DMS 273 (cell line): ENCODE data around the gene MCTP2.
A peak's percentile ranks its signal among the peaks of the same experiment; 100 is the strongest.

Source experiments
- DNase-seq: peaks from one replicate; lab custom pipeline; 2025; ENCODE audit not compliant: unreplicated experiment; lab: John Stamatoyannopoulos, UW

MCTP2 gene

DNA sequence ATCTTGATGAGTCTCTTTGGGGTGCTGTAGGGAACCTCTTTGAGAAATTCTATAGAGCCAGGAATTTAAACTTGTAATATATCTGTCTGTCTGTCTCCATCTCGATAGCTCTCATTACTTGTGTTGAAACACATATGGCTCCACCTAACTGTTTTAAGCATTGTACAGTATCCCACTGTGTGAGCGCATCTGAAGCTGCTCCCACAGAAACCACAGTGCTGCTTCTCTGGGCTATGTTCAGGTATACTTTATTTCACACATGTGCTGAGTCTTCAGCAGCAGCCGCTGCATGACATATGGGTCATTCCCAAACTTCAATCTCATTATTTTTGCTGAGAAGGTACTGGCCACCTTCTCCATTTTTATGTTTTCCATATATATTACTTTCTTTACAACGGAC lies 63.9 kb downstream of the MCTP2 start:
- DNase-seq = no peak

GRCh38 chr15:94296717-94297116 lies 65.4 kb downstream of the MCTP2 start:
- no peak for DNase-seq

DNA sequence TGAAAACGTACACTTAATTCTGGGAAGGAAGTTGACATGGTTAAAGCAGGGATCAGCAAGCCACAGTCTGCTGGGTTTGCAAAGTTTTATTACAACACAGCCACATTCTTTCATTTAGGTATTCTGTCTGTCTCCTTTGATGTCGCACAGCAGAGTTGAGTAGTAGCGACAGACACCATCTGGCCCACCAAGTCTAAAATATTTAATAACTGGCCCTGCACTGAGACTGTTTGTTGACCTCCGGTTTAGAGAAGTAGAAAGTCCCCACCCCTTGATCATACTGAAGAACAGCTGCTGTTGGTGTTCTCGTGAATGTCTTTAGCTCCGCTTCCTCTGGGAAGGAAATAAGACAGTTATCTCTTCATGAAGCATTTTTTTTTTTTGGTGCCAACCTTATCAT lies 66.2 kb downstream of the MCTP2 start:
- no peak for DNase-seq

GRCh38 chr15:94298364-94298763 lies 67.0 kb downstream of the MCTP2 start:
- DNase-seq = no peak

DNA sequence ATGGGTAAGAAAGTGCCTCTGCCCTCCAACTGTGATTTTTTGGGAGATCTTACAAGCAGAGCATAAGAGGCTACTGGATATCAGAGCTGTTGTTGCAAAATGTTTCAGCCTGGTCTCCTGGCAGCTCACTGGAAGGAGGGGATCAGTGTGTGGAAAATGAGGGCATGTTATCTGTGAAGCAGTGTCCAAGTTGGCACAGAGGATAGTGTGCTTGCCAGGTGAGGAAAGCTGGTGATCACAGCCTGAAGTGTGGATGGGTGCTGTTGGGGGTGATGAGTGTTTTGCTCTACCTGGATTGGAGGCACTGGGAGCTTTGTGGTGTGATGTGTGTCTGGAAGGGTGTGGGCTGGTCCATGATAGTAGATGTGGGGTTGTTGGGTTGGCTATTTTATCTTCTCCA lies 69.3 kb downstream of the MCTP2 start:
- DNase-seq = no peak

DNA sequence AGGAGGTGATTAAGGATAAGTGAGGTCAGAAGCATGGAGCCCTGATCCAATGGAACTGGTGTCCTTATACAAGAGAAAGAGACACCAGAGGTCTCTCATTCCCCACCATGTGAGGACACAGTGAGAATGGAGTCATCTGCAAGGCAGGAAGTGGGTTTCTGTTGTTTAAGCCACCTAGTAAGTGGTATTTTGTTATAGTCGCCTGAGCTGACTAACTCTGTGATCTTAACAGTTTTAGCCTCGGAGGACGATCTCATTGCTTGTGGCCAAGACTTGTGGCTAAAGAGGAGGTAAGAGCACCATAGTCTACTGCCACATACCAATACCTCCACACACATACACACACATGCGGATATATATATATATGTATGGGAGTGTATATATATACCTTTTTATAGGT lies 73.8 kb downstream of the MCTP2 start:
- DNase-seq = no peak

GRCh38 chr15:94306700-94307650 lies 75.6 kb downstream of the MCTP2 start:
- no peak for DNase-seq

DNA sequence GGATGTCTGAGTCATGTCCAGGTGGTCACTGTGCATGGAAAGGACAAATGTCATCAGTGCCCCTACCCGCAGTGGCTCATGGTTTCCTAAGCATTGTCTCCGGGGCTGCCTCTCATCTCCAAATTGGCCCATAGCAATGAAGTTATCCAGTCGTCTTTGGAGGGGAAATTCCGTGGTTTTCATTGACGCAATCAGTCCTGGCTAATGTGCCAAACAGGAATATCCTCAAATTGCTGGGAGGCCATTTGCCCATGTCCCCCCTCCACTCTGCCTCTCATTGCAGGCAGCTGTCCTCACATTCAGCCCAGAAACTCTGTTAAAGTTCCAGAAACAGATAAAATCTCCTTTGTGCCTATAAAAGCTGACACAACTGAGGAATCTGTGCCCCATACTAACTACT lies 81.6 kb downstream of the MCTP2 start:
- DNase-seq = no peak

DNA sequence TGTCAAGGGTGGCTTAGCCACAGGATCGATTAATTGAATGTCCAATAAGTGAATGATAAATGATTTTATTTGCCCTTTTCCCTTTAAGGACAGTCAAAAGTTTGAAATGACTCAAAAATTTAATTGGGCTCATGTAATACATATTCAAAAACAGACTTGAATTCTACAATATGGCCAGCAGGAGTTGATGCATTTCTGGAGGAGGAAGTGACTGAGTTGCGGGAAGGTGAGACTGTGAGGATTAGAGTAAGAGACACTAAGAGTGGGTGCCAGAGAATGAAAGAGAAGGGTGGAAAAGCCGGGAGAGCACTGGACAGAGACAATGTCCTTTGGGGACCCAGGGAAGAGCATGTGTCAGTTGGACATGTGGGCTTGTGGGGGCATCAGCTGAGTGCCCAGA lies 83.3 kb downstream of the MCTP2 start:
- no peak for DNase-seq

DNA sequence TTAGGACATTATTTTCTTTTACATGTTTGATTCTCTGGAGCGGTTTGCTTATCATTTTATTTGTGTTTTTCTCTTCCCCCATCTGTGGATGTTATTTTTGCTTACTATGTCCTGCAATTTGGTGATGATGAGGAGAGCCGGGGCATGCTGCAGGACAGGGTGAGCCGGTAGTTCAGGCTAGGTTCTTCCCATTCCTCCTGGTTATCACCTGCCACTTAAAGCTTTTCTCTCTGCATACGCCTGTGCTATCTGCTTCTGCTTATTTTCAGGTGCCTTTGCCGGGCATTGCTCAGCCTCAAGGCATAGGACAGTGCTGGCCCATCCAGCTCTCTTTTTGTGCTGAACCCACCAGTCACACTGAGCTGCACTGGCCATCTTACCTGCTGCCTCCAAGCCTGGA lies 85.8 kb downstream of the MCTP2 start:
- no peak for DNase-seq

DNA sequence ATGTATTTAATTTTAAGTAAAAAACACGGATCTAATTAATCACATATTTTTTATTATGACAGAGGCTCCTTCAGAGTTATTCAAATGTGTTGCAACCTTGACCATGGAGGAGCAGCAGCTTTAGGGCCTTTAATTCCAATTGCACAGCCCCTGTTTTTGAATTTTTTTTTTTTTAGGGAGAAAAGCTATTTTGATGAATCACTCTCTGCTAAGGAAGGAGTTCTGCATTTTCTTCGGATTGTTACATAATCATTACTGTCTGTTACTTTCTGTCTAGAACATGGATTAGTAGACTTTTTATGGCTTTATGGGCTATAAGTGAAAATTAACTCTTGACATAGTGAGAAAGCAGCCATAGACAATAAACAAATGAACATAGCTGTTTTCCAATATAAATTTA lies 90.8 kb downstream of the MCTP2 start:
- DNase-seq = no peak

GRCh38 chr15:94323076-94323475 lies 91.7 kb downstream of the MCTP2 start:
- DNase-seq = no peak

DNA sequence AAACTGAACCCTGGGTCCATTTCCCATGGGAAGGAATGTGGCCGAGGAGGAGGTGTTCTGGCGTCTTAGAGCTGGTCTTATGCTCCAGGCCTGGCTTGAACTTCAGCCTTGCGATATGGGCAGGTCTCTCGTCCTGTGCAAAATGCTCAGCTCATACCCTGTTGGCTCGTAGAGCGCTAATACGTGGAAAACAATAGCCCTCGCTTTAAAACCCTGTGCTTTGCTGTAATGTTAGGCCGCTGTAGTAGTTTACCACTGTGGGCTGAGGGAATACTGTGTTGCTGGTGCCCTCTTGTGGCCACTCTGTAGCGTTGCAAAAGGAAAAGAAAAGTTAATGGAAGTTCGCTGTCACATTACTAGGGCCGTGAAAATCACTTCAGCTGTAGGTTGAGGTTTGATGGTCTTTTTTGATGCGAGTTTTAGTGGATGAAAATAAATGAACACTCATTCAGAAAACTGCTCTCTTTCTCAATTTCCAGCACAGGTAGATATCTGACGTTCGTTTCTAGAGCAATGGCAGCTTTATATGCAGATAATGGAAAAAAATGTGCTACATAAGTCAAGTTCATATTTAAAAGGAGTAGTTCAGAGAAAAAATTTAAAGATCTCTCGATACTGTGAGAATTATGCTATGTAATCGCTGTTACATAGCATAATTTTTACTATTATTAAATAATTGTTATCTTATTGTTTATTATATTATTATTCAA lies 92.9 kb downstream of the MCTP2 start:
- DNase-seq = peak; percentile 39

DNA sequence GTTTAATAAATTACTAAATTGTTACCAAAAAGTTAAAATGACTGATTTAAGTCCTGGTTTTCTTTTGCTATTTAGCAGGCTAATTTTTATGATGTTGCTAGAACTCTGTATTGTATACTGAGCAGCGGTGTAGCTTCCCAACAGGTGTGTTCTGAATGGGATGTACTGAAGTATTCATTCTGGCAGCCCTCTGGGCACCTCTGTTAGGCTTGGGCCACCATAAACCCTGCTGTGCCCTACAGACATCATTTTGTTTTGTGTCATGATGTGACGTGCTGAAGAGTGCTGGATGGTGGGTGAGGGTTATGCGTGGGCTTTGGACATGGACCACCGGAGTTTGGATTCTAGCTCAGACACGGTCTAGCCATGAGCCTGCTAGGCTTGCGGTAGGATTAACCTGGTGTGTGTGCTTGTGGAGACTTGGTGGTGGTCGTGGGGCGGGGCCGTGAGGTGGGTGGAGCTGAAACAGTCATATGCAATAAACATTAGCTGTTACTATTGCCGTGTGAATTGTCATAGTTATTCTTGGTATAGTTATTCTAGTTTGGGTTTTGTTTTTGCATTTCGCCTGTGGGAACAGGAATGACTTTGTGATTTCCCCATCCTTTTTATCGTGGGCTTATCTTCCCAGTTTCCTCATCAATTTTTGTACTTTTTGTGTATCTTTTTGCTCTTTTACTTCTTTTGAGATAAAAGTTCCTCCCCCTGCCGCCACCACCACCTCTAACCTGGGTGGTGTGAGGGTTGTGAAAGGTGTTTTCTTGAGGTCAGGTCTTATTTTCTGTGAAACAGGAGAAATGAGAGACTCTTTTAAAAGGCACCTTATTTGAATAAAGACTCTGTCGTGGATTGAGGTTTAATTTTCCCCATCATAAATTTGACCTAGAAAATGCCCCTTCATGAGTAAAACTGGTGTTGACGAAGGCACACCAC lies 93.7 kb downstream of the MCTP2 start:
- DNase-seq = no peak

- peak; percentile 31 for DNase-seq
Observed at GRCh38 chr15:94327356-94327936, 96.1 kb downstream of the MCTP2 start.

GRCh38 chr15:94331731-94332130 lies 100.4 kb downstream of the MCTP2 start:
- DNase-seq = no peak

DNA sequence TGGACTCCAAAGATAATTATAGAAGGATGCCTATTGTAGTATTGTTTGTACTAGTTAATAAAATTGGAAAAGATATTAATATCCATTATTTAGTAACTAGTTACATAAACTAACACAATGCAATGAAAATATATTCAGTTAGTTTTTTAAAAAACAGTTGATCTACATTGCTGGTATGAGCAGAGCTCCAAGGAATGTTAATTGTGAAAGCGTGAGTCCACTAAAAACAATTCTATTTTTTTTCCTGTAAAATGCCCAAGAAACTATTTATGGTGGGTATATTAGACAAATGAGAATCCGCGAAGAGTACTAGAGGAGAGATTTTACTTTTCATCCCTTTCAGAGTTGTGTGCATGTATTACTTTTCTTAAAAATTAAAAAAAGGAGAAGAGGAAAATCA lies 104.3 kb downstream of the MCTP2 start:
- DNase-seq = no peak

- no peak for DNase-seq
Observed at GRCh38 chr15:94336817-94337467, 105.6 kb downstream of the MCTP2 start.

DNA sequence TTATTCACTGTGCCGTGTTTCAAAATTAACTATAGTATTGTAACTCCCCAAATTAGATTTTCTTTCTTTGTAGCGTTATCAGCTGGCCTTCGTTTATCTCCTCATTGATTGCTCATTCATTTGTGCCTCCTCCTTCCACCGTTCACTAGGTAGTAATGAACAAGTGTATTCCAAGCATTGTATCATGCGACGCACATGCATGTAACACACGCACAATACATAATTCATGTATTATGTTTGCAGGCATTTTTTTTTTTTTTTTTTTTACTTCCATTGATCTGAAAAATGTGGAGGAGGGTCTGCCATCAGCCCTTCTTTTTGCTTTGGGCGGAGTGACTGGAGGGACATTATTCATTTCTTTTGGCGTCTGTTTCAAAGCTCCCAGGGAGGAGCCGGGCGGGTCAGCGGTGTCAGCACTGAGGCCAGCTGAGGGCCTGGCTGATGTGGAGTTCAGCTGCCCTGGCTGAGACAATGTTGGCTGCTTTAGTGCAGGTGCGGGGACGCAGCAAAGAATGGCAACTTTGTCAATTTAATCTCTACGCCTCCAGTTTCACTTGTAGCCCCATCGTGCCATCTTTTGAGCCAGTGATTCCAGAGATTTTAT lies 107.0 kb downstream of the MCTP2 start:
- DNase-seq = no peak

GRCh38 chr15:94346282-94346681 lies 114.9 kb downstream of the MCTP2 start:
- DNase-seq = no peak
